Erythroblast (primary cell): ENCODE measurements around the gene PIGT.

Experiments
- DNase-seq, 2 experiments: peaks; one replicate each; lab custom pipeline; 2025; lab: John Stamatoyannopoulos, UW
- GATA1 ChIP-seq: IDR thresholded peaks from 2 replicates; pipeline ENCODE4 v1.6.1; 2011; ENCODE audit warnings: low read depth, mild to moderate bottlenecking, control low read depth, low read length, moderate library complexity
- POLR2A ChIP-seq: IDR thresholded peaks from 2 replicates; pipeline ENCODE4 v1.6.1; 2011; ENCODE audit warnings: mild to moderate bottlenecking, low read length

Gene PIGT

GRCh38 chr20:45407783-45408645, 7.9 kb upstream of the PIGT start, which contains the start of gene DBNDD2:
Gene DBNDD2 (plus strand): TSS chr20:45408289. CDS start chr20:45408468, 179 bp downstream.
- DNase-seq: no peak
- TF ChIP-seq POLR2A (no peak), GATA1 (no peak)

- no peak for DNase-seq
- TF ChIP-seq GATA1: no peak
- no peak for TF ChIP-seq POLR2A
Observed at GRCh38 chr20:45408646-45409213, 7.2 kb upstream of the PIGT start.

- no peak for TF ChIP-seq GATA1
- no peak for TF ChIP-seq POLR2A
- DNase-seq: no peak
Observed at GRCh38 chr20:45409521-45410272, 6.2 kb upstream of the PIGT start.

GRCh38 chr20:45410887-45411286, 5.1 kb upstream of the PIGT start:
- TF ChIP-seq GATA1 (no peak), POLR2A (no peak)
- DNase-seq: no peak

- no peak for DNase-seq
- TF ChIP-seq GATA1: no peak
- no peak for TF ChIP-seq POLR2A
Observed at GRCh38 chr20:45412653-45413052, 3.3 kb upstream of the PIGT start.

DNA sequence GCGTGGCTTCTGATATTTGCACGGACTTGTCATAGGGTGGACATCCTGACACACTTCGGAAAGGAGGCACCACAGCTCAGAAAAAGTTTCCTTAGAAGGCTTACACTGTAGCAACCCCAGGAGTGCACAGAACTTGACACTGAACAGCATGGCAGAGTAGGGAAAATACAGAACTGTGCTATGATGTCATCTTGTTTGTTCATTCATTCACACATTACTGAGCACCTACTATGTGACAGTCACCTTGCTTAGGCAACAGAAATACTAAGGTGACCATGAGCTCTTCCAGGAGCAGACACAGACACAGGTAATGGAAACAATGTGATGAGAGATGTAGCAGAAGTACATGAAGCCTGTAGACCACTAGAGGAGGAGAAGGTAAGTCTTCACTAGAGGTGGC, 2.5 kb upstream of the PIGT start:
- DNase-seq: no peak
- TF ChIP-seq POLR2A (no peak), GATA1 (no peak)

GRCh38 chr20:45416917-45417316, 976 bp downstream of the PIGT start:
- TF ChIP-seq POLR2A: no peak
- TF ChIP-seq GATA1: no peak
- peak; percentile 23 to 36 for DNase-seq

GRCh38 chr20:45419188-45420091, 3.5 kb downstream of the PIGT start:
- DNase-seq: peak; percentile 80 to 91
- peak; percentile 63 for TF ChIP-seq POLR2A
- TF ChIP-seq GATA1: no peak

GRCh38 chr20:45420125-45420524, 4.2 kb downstream of the PIGT start:
- no peak for TF ChIP-seq POLR2A
- TF ChIP-seq GATA1: no peak

GRCh38 chr20:45423700-45424099, 7.8 kb downstream of the PIGT start:
- TF ChIP-seq POLR2A (no peak), GATA1 (no peak)

More at GRCh38 chr20:45420125-45420524, 4.2 kb downstream of the PIGT start:
- DNase-seq: no peak

GRCh38 chr20:45425561-45425960, 9.6 kb downstream of the PIGT start:
- no peak for DNase-seq
- TF ChIP-seq GATA1: no peak
- no peak for TF ChIP-seq POLR2A

More at GRCh38 chr20:45423700-45424099, 7.8 kb downstream of the PIGT start:
- DNase-seq: no peak

- no peak for TF ChIP-seq GATA1
- TF ChIP-seq POLR2A: peak; percentile 11
Observed at GRCh38 chr20:45426320-45427016, 10.5 kb downstream of the PIGT start.

More at GRCh38 chr20:45426320-45427016, 10.5 kb downstream of the PIGT start:
- DNase-seq: no peak
